C4-2B (cell line): Measurements from ENCODE around the gene AUTS2.

ENCODE experiments used
- CTCF ChIP-seq: fragments of 450-650 bp; conservative IDR thresholded peaks from 2 replicates; pipeline ENCODE4 v1.5.1; 2017; ENCODE audit warnings: mild to moderate bottlenecking
- ZFX ChIP-seq: fragments of 450-650 bp; IDR thresholded peaks from 2 replicates; pipeline ENCODE4 v1.6.1; 2017

DNA sequence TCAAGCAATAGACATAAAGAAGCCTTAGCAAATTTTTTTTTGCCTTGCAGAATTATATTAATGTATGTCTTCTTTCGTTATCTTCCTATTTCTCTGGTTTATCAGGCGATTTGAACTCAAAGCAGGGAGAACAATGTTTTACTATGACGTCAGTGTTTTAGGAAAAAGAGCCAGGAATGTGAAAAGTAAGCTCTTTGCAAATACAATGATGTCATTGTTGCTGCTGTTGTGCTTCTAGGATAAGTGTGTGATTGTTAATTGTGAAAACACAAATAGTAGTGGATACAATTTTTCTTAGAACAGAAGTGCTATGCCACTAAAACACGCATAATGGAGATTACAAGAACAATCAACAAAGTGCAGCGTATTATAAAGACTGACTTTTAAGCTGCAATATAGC is 9.5 kb upstream of the AUTS2 start:
- no peak for TF ChIP-seq CTCF
- TF ChIP-seq ZFX, result no peak
